ENCODE data around the gene VAMP8. TPM values are rescaled to one million over a fixed set of nuclear protein-coding genes. Genes with fewer than 3 reads are reported as not detected.

Gene VAMP8
- total RNA-seq, 2 donors from 2014 or later: 39.6 to 111 TPM

- WGBS, 2 donors: 79% methylated on average over 10 of the region's 10 CpGs
- H3K27me3 ChIP-seq: no peaks in the 10 kb centered on the region
- ATAC-seq (no peak), DNase-seq (no peak)
- H3K9me3 ChIP-seq: no peaks in the 10 kb centered on the region
- no peak overlapping the region for H3K4me3 ChIP-seq
- TF ChIP-seq CTCF (IDR thresholded peaks at IDR 0.05) (no peak), POLR2A (IDR thresholded peaks at IDR 0.05) (no peak)
- H3K27ac ChIP-seq: peak overlapping the region in 2 of 4 donors; percentile 6 to 72
- peaks cover 36% of the 10 kb centered on the region for H3K4me1 ChIP-seq
- peaks cover 8 to 19% of the 10 kb centered on the region in 2 donors for H3K36me3 ChIP-seq (replicated peaks in 1 of 2; ENCODE audit: insufficient read depth in 1 of 2, low read depth in 2 of 2)
- intact Hi-C loops (cut with DNase I): no loop called here
These were observed 28.3 kb upstream of the VAMP8 start for GRCh38 chr2:85549095-85549494.

- Histone ChIP-seq H3K4me1 (peaks cover 29% of the 10 kb centered on the region), H3K9me3 (no peaks in the 10 kb centered on the region), H3K27ac (peak overlapping the region in 3 of 4 donors; percentile 2 to 72 (median 40)), H3K36me3 (replicated peaks in 1 of 2; ENCODE audit: insufficient read depth in 1 of 2, low read depth in 2 of 2) (peaks cover 1 to 17% of the 10 kb centered on the region in 2 donors), H3K27me3 (no peaks in the 10 kb centered on the region), H3K4me3 (no peak overlapping the region)
- WGBS, 2 donors: 40 to 45% methylated on average over 4 of the region's 4 CpGs
- intact Hi-C loops (cut with DNase I): loop anchor here (5.0 to 10.0 kb wide), 2 partner anchors 55 to 128 kb away; partner anchors contain the start of gene TMEM150A
- DNase-seq (no peak), ATAC-seq (no peak)
- no peak for TF ChIP-seq CTCF (IDR thresholded peaks at IDR 0.05)
- TF ChIP-seq POLR2A (IDR thresholded peaks at IDR 0.05): no peak
These were observed 27.6 kb upstream of the VAMP8 start for GRCh38 chr2:85549826-85550225.

- intact Hi-C loops (cut with DNase I): loop anchor here (5.0 to 10.0 kb wide), 2 partner anchors 54 to 128 kb away; partner anchors contain the start of gene TMEM150A
- 74 to 78% methylated on average over 10 of the region's 10 CpGs for WGBS, 2 donors
- no peak for ATAC-seq
- no peaks in the 10 kb centered on the region for H3K9me3 ChIP-seq
- no peaks in the 10 kb centered on the region for H3K27me3 ChIP-seq
- peaks cover 0 to 21% of the 10 kb centered on the region in 2 donors for H3K36me3 ChIP-seq (replicated peaks in 1 of 2; ENCODE audit: insufficient read depth in 1 of 2, low read depth in 2 of 2)
- TF ChIP-seq CTCF (IDR thresholded peaks at IDR 0.05): no peak
- peak overlapping the region in 2 of 4 donors; percentile 40 to 72 for H3K27ac ChIP-seq
- H3K4me1 ChIP-seq: peaks cover 23% of the 10 kb centered on the region
- no peak overlapping the region for H3K4me3 ChIP-seq
- DNase-seq: peak in 1 of 4 donors; percentile 35
These were observed 26.9 kb upstream of the VAMP8 start for GRCh38 chr2:85550486-85550885.

- 43 to 45% methylated on average over 9 of the region's 9 CpGs for WGBS, 2 donors
- intact Hi-C loops (cut with DNase I): loop anchor here (5.0 to 10.0 kb wide), 2 partner anchors 53 to 130 kb away; partner anchors contain the start of gene TMEM150A
- no peak overlapping the region for H3K4me3 ChIP-seq
- H3K27me3 ChIP-seq: no peaks in the 10 kb centered on the region
- H3K36me3 ChIP-seq (replicated peaks in 1 of 2; ENCODE audit: insufficient read depth in 1 of 2, low read depth in 2 of 2): peaks cover 0 to 20% of the 10 kb centered on the region in 2 donors
- H3K4me1 ChIP-seq: peaks cover 16% of the 10 kb centered on the region
- no peaks in the 10 kb centered on the region for H3K9me3 ChIP-seq
- TF ChIP-seq POLR2A (IDR thresholded peaks at IDR 0.05) (no peak), CTCF (IDR thresholded peaks at IDR 0.05) (peak; percentile 85 to 97 (median 96))
- H3K27ac ChIP-seq: peak overlapping the region; percentile 2 to 42 (median 26)
- ATAC-seq (peak; percentile 75), DNase-seq (peak; percentile 86 to 92 (median 88))
These were observed 25.4 kb upstream of the VAMP8 start for GRCh38 chr2:85551698-85552678.
